ENCODE data around the gene TMEM87B. TPM values are rescaled to one million over a fixed set of nuclear protein-coding genes. Genes with fewer than 3 reads are reported as not detected.
"Not testable (repeated sequence)": the region's sequence is repeated elsewhere in the genome, so short reads cannot be mapped to it uniquely, and the experiment has no call there.

Gene TMEM87B
- total RNA-seq, 1 experiment from 2014 or later, result 10.5 TPM

- Histone ChIP-seq H3K23ac (ENCODE audit: insufficient read length, low read depth, low read length) (no peak overlapping the region), H2AK5ac (ENCODE audit: insufficient read length, low read length) (no peak overlapping the region), H2BK5ac (ENCODE audit: insufficient read length, low read length) (no peak overlapping the region), H4K8ac (replicated peaks; ENCODE audit: insufficient read length, low read depth, low read length) (no peak overlapping the region), H3T11ph (ENCODE audit: low read length) (no peak overlapping the region), H3K79me2 (ENCODE audit: insufficient read depth, low read length) (no peaks in the 10 kb centered on the region), H3K14ac (ENCODE audit: insufficient read depth, low read length) (no peak overlapping the region), H3K27me3 (ENCODE audit: insufficient read depth, low read length) (no peaks in the 10 kb centered on the region), H3K9me3 (ENCODE audit: control insufficient read depth, low read depth, low read length) (no peaks in the 10 kb centered on the region), H3K56ac (ENCODE audit: insufficient read length, low read depth, low read length) (no peak overlapping the region), H4K20me1 (ENCODE audit: control insufficient read depth, insufficient read depth, insufficient read length) (no peaks in the 10 kb centered on the region), H2BK20ac (ENCODE audit: low read depth, low read length, poor library complexity, severe bottlenecking) (no peak overlapping the region), H3K4me2 (ENCODE audit: insufficient read depth, insufficient read length, low read length) (no peak overlapping the region), H3K79me1 (ENCODE audit: insufficient read depth, low read depth, low read length, poor library complexity, severe bottlenecking) (no peaks in the 10 kb centered on the region), H2BK12ac (ENCODE audit: insufficient read length, low read depth, low read length) (no peak overlapping the region), H2BK15ac (ENCODE audit: low read depth, low read length) (no peak overlapping the region), H3K9ac (ENCODE audit: extremely low read depth, insufficient read length, low read length) (no peak overlapping the region), H2AFZ (ENCODE audit: low read length) (no peak overlapping the region), H2BK120ac (ENCODE audit: low read depth, low read length, poor library complexity, severe bottlenecking) (no peak overlapping the region), H4K91ac (ENCODE audit: insufficient read length, low read depth, low read length) (no peak overlapping the region), H3K23me2 (ENCODE audit: insufficient read length, low read depth, low read length, poor library complexity, severe bottlenecking) (no peaks in the 10 kb centered on the region), H4K5ac (ENCODE audit: insufficient read length, low read depth, low read length) (no peak overlapping the region), H3K18ac (ENCODE audit: insufficient read length, low read depth, low read length) (no peak overlapping the region), H3K27ac (ENCODE audit: insufficient read length, low read depth, low read length) (no peak overlapping the region), H3K4ac (ENCODE audit: low read depth, low read length) (no peak overlapping the region), H3K4me1 (ENCODE audit: insufficient read depth, low read length) (no peaks in the 10 kb centered on the region)
- Mint-ChIP-seq H3K4me1 (peaks cover 28 to 32% of the 10 kb centered on the region in 2 experiments), H3K9me3 (peaks cover 2 to 8% of the 10 kb centered on the region in 2 experiments; a peak in 2 of 5 replicates), H3K36me3 (ENCODE audit: insufficient read depth in 1 of 3, low read depth in 3 of 3) (peaks cover 0 to 14% (median 0%) of the 10 kb centered on the region in 3 experiments; a peak in 4 of 7 replicates), H3K27me3 (ENCODE audit: low read depth) (no peaks in the 10 kb centered on the region; the same call in 1 of the 2 replicates), H3K4me3 (no peak overlapping the region), H3K27ac (no peak overlapping the region)
- WGBS (ENCODE audit: extremely low coverage, insufficient read length, low lambda C conversion rate), result no CpG with 5 or more reads among the region's 1 CpG
- no peak for DNase-seq
- TF ChIP-seq, protein P1, sequence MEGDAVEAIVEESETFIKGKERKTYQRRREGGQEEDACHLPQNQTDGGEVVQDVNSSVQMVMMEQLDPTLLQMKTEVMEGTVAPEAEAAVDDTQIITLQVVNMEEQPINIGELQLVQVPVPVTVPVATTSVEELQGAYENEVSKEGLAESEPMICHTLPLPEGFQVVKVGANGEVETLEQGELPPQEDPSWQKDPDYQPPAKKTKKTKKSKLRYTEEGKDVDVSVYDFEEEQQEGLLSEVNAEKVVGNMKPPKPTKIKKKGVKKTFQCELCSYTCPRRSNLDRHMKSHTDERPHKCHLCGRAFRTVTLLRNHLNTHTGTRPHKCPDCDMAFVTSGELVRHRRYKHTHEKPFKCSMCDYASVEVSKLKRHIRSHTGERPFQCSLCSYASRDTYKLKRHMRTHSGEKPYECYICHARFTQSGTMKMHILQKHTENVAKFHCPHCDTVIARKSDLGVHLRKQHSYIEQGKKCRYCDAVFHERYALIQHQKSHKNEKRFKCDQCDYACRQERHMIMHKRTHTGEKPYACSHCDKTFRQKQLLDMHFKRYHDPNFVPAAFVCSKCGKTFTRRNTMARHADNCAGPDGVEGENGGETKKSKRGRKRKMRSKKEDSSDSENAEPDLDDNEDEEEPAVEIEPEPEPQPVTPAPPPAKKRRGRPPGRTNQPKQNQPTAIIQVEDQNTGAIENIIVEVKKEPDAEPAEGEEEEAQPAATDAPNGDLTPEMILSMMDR (conservative IDR thresholded peaks at IDR 0.05), result no peak
These were observed 19.3 kb upstream of the TMEM87B start for GRCh38 chr2:112035786-112036185.

GRCh38 chr2:112039556-112039955, 15.5 kb upstream of the TMEM87B start:
- H3K4me3 Mint-ChIP-seq; H2BK15ac ChIP-seq (ENCODE audit: low read depth, low read length); H3K4me2 ChIP-seq (ENCODE audit: insufficient read depth, insufficient read length, low read length); H3K9me3 ChIP-seq (ENCODE audit: control insufficient read depth, low read depth, low read length); H4K20me1 ChIP-seq (ENCODE audit: control insufficient read depth, insufficient read depth, insufficient read length); H4K8ac ChIP-seq (replicated peaks; ENCODE audit: insufficient read length, low read depth, low read length); H3K14ac ChIP-seq (ENCODE audit: insufficient read depth, low read length); H3K4me1 ChIP-seq (ENCODE audit: insufficient read depth, low read length); H2BK120ac ChIP-seq (ENCODE audit: low read depth, low read length, poor library complexity, severe bottlenecking); H3K56ac ChIP-seq (ENCODE audit: insufficient read length, low read depth, low read length); H3K9ac ChIP-seq (ENCODE audit: extremely low read depth, insufficient read length, low read length); H3K27me3 Mint-ChIP-seq (ENCODE audit: low read depth); H4K5ac ChIP-seq (ENCODE audit: insufficient read length, low read depth, low read length); H2AFZ ChIP-seq (ENCODE audit: low read length); H2AK5ac ChIP-seq (ENCODE audit: insufficient read length, low read length); H3K79me1 ChIP-seq (ENCODE audit: insufficient read depth, low read depth, low read length, poor library complexity, severe bottlenecking); H3K27me3 ChIP-seq (ENCODE audit: insufficient read depth, low read length); H2BK12ac ChIP-seq (ENCODE audit: insufficient read length, low read depth, low read length); H4K91ac ChIP-seq (ENCODE audit: insufficient read length, low read depth, low read length); H2BK5ac ChIP-seq (ENCODE audit: insufficient read length, low read length); H3K18ac ChIP-seq (ENCODE audit: insufficient read length, low read depth, low read length); H3K27ac Mint-ChIP-seq; H3T11ph ChIP-seq (ENCODE audit: low read length); H3K23ac ChIP-seq (ENCODE audit: insufficient read length, low read depth, low read length); H3K27ac ChIP-seq (ENCODE audit: insufficient read length, low read depth, low read length); DNase-seq; H2BK20ac ChIP-seq (ENCODE audit: low read depth, low read length, poor library complexity, severe bottlenecking); H3K79me2 ChIP-seq (ENCODE audit: insufficient read depth, low read length); H3K23me2 ChIP-seq (ENCODE audit: insufficient read length, low read depth, low read length, poor library complexity, severe bottlenecking); H3K4ac ChIP-seq (ENCODE audit: low read depth, low read length): not testable (repeated sequence)
- Mint-ChIP-seq H3K4me1 (peaks cover 40% of the 10 kb centered on the region in 2 experiments), H3K9me3 (peaks cover 7 to 15% of the 10 kb centered on the region in 2 experiments), H3K36me3 (ENCODE audit: insufficient read depth in 1 of 3, low read depth in 3 of 3) (peaks cover 2 to 24% (median 4%) of the 10 kb centered on the region in 3 experiments; a peak in 5 of 7 replicates)
- WGBS (ENCODE audit: extremely low coverage, insufficient read length, low lambda C conversion rate), result no CpG with 5 or more reads among the region's 12 CpGs
